Stomach smooth muscle (tissue), 2 donors: ENCODE data around the gene DYRK1A.

Experiments
- H3K27ac ChIP-seq: one replicate; pipeline ENCODE4 v1.7.0; 2013; ENCODE audit warnings: mild to moderate bottlenecking, low read length, inconsistent platforms
- H3K27me3 ChIP-seq, 2 donors: one replicate each; pipeline ENCODE4 v1.7.0; 2013; ENCODE audit warnings: low read length in 2 of 2; ENCODE audit not compliant: insufficient read depth in 2 of 2, control insufficient read depth in 1 of 2
- H3K36me3 ChIP-seq, 2 donors: one replicate each; pipeline ENCODE4 v1.7.0; 2013; ENCODE audit warnings: low read length in 2 of 2; ENCODE audit not compliant: control insufficient read depth in 2 of 2, insufficient read depth in 2 of 2
- H3K4me1 ChIP-seq: one replicate; pipeline ENCODE4 v1.7.0; 2013; ENCODE audit warnings: low read length; ENCODE audit not compliant: control insufficient read depth, insufficient read depth
- H3K4me3 ChIP-seq, 2 donors: one replicate each; pipeline ENCODE4 v1.7.0; 2013; ENCODE audit warnings: low read length in 2 of 2
- H3K9ac ChIP-seq, 2 donors: one replicate each; pipeline ENCODE4 v1.7.0; 2013; ENCODE audit warnings: low read length in 2 of 2, mild to moderate bottlenecking in 1 of 2
- H3K9me3 ChIP-seq, 2 donors: one replicate each; pipeline ENCODE4 v1.7.0; 2013; ENCODE audit warnings: low read length in 2 of 2; ENCODE audit not compliant: control insufficient read depth in 2 of 2
- donor health status: healthy.
- donor health status: Pancreatic carcinoma.

DYRK1A gene

DNA sequence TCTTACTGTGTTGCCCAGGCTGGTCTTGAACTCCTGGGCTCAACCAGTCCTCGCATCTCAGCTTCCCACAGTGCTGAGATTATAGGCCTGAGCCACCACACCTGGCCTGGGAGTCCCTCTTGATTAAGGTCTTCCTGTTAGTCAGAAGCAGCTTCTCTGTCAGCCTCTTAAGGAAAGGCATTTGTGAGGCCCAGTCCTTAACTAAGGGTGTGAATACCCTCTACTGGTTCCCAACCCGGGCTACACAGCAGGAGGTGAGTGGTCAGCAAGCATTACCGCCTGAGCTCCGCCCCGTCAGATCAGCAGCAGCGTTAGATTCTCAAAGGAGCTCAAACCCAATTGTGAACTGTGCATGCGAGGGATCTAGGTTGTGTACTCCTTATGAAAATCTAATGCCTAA is 117.2 kb downstream of the DYRK1A start:
- H3K9me3 ChIP-seq = no peaks in the 10 kb centered on the region
- no peak overlapping the region for H3K27ac ChIP-seq
- no peaks in the 10 kb centered on the region for H3K27me3 ChIP-seq
- H3K4me1 ChIP-seq = no peaks in the 10 kb centered on the region
- no peak overlapping the region for H3K4me3 ChIP-seq
- H3K36me3 ChIP-seq = peaks cover 3 to 12% of the 10 kb centered on the region in 2 donors
- H3K9ac ChIP-seq = no peak overlapping the region

DNA sequence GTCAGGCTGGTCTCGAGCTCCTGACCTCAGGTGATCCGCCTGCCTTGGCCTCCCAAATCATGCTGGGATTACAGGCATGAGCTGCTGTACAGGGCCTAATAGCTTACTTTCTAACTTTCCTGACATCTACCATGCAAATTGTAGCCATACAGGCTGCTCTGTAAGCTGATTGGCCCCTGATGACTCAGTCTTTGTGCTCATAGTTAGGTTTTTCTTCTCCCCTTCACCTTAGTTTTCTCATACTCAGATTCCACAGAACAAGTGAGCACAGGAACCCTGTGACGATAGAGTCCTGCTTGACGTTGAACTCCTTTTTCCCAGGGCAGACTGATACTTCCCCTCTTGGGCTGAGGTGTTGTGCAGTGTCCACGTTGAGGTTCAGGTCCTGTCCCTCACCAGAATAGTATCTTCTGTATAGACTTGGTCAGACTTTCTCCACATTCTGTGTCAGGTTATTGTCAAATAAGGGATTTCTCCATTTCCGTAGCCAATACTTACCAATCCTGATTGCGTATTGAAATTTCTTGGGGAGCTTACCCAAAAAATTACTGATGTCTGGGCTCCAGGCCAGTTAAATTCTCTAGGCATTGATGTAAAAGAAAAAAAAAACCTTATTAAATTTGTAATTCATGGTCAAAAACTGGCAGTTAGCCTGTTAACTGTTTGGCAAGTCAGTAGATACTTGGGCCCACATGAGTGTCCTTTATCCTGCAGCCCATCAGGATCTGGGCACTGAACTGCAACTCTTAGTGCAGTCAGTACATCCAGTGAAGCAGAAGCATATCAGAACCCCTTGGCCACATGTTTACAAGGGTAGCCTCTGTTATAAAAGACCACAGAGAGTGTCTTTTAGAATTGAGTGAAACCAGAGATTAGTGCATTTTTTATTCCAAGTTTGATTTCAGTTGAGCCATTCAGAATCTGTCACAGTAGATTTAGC is 118.2 kb downstream of the DYRK1A start:
- no peaks in the 10 kb centered on the region for H3K9me3 ChIP-seq
- H3K27me3 ChIP-seq = no peaks in the 10 kb centered on the region
- H3K9ac ChIP-seq = no peak overlapping the region
- H3K4me3 ChIP-seq = no peak overlapping the region
- H3K36me3 ChIP-seq = peaks cover 3 to 15% of the 10 kb centered on the region in 2 donors
- no peaks in the 10 kb centered on the region for H3K4me1 ChIP-seq
- H3K27ac ChIP-seq = no peak overlapping the region

DNA sequence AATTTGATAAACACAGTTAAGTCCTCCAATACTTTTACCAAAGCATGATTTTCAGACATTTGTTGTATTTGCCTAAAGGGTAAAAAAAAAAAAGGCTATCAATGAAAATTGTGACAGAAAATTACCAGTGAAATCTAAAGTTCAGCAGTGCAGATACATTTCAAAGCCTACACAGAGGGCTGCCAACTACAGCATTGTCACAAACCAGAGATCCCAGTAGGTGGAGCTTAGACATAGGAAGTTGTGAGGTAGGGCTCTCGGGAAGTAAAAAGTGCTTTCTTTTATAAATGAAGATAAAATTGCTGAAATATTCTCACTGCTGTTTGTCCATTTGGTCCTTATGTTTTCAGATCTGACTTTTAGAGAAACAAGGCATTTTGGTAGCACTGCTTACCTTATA is 123.0 kb downstream of the DYRK1A start:
- Histone ChIP-seq H3K27ac (no peak overlapping the region), H3K4me1 (no peaks in the 10 kb centered on the region), H3K9me3 (no peaks in the 10 kb centered on the region), H3K4me3 (no peak overlapping the region), H3K27me3 (no peaks in the 10 kb centered on the region), H3K9ac (no peak overlapping the region), H3K36me3 (peaks cover 8 to 19% of the 10 kb centered on the region in 2 donors)

- Histone ChIP-seq H3K4me1 (no peaks in the 10 kb centered on the region), H3K9me3 (no peaks in the 10 kb centered on the region), H3K9ac (no peak overlapping the region), H3K4me3 (no peak overlapping the region), H3K27me3 (no peaks in the 10 kb centered on the region), H3K36me3 (peaks cover 8 to 19% of the 10 kb centered on the region in 2 donors), H3K27ac (no peak overlapping the region)
These were observed 123.5 kb downstream of the DYRK1A start for GRCh38 chr21:37490084-37490483.

- no peak overlapping the region for H3K9ac ChIP-seq
- H3K9me3 ChIP-seq = no peaks in the 10 kb centered on the region
- no peaks in the 10 kb centered on the region for H3K4me1 ChIP-seq
- no peaks in the 10 kb centered on the region for H3K27me3 ChIP-seq
- H3K4me3 ChIP-seq = no peak overlapping the region
- peaks cover 6 to 12% of the 10 kb centered on the region in 2 donors for H3K36me3 ChIP-seq
- no peak overlapping the region for H3K27ac ChIP-seq
These were observed 130.4 kb downstream of the DYRK1A start for GRCh38 chr21:37496972-37497371.

- Histone ChIP-seq H3K4me1 (no peaks in the 10 kb centered on the region), H3K4me3 (no peak overlapping the region), H3K9ac (no peak overlapping the region), H3K27me3 (no peaks in the 10 kb centered on the region), H3K27ac (no peak overlapping the region), H3K36me3 (peaks cover 4 to 7% of the 10 kb centered on the region in 2 donors), H3K9me3 (no peaks in the 10 kb centered on the region)
These were observed 132.1 kb downstream of the DYRK1A start for GRCh38 chr21:37498664-37499063.

DNA sequence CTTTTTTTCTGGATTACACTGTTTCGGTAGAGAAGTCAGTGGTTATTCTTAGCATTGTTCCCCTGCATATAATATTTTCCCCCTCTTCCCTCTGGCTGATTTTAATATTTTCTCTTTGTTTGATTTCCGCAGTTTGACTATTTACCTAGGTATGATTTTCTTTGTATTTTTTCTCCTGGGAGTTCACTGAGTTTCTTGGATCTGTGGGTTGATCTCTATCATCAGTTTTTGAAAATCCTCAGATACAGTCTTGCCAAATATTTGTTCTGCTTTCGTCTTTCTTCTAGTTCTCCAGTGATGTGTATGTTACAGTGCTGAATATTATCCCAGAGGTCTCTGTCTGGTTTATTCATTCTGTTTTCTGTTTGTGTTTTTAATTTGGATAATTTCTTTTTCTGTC is 136.4 kb downstream of the DYRK1A start:
- Histone ChIP-seq H3K36me3 (peaks cover 26 to 36% of the 10 kb centered on the region in 2 donors), H3K9me3 (no peaks in the 10 kb centered on the region)

DNA sequence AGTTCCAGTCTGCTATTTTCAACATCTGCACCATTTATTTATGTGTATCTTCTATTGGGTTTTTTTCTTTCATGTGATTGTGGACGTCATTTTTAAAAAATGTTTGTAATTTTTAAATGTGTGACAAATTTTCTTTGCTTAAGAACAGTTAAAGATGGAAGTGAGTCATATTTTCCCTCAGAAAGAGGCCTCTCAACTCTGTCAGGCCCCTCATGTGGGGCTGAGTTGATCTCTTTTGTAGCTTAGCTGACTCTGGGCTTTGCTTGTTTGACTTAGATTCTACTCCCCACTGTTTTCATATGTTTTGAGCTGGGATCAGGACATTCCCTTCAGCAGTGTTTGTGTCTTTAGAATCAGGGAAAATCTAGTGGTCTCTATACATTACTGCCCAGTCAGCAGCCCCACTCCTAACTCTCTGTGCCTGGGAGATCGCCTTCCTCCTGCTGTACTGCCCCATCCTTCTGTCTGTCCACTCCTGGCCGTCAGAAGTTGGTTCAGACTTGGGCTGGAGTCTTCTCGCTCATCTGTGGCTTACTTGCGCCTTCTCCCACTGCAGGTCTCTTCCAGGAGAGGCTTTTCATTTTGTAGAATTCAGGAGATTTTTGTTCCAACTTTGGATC is 137.4 kb downstream of the DYRK1A start:
- no peaks in the 10 kb centered on the region for H3K9me3 ChIP-seq
- H3K27ac ChIP-seq = no peak overlapping the region
- H3K4me3 ChIP-seq = no peak overlapping the region
- peaks cover 30 to 45% of the 10 kb centered on the region in 2 donors for H3K36me3 ChIP-seq
- no peaks in the 10 kb centered on the region for H3K27me3 ChIP-seq
- no peaks in the 10 kb centered on the region for H3K4me1 ChIP-seq
- no peak overlapping the region for H3K9ac ChIP-seq

More for the DNA sequence above, 136.4 kb downstream of the DYRK1A start:
- Histone ChIP-seq H3K27me3 (no peaks in the 10 kb centered on the region), H3K9ac (no peak overlapping the region), H3K4me3 (no peak overlapping the region), H3K4me1 (no peaks in the 10 kb centered on the region), H3K27ac (no peak overlapping the region)

DNA sequence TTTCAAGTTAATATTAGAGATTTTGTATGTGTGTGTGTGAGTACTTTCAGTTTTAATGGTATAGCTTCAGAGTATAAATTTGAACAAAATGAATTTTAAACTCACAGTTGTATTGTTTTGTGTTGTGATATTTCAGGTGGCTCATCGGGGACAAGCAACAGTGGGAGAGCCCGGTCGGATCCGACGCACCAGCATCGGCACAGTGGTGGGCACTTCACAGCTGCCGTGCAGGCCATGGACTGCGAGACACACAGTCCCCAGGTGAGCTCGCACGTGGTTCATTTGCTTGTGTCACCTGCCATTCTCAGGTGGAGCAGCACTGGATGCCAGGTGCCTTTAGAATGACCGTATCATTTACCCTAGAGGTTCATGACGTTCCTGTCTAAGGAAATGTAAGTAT is 139.4 kb downstream of the DYRK1A start:
- H3K4me1 ChIP-seq = no peaks in the 10 kb centered on the region
- peaks cover 48 to 60% of the 10 kb centered on the region in 2 donors for H3K36me3 ChIP-seq
- no peaks in the 10 kb centered on the region for H3K9me3 ChIP-seq
- H3K9ac ChIP-seq = no peak overlapping the region
- H3K27ac ChIP-seq = no peak overlapping the region
- no peaks in the 10 kb centered on the region for H3K27me3 ChIP-seq
- H3K4me3 ChIP-seq = no peak overlapping the region

GRCh38 chr21:37507716-37508115 is 141.1 kb downstream of the DYRK1A start:
- no peaks in the 10 kb centered on the region for H3K27me3 ChIP-seq
- H3K9me3 ChIP-seq = no peaks in the 10 kb centered on the region
- no peaks in the 10 kb centered on the region for H3K4me1 ChIP-seq
- peaks cover 58 to 68% of the 10 kb centered on the region in 2 donors for H3K36me3 ChIP-seq
- H3K4me3 ChIP-seq = no peak overlapping the region
- no peak overlapping the region for H3K27ac ChIP-seq
- no peak overlapping the region for H3K9ac ChIP-seq

- H3K4me1 ChIP-seq = no peaks in the 10 kb centered on the region
- H3K27me3 ChIP-seq = no peaks in the 10 kb centered on the region
- H3K9me3 ChIP-seq = no peaks in the 10 kb centered on the region
- no peak overlapping the region for H3K27ac ChIP-seq
- no peak overlapping the region for H3K9ac ChIP-seq
- peaks cover 63 to 72% of the 10 kb centered on the region in 2 donors for H3K36me3 ChIP-seq
- no peak overlapping the region for H3K4me3 ChIP-seq
These were observed 141.8 kb downstream of the DYRK1A start for GRCh38 chr21:37508341-37508740.
